Liver (tissue), 3 donors: ENCODE results near the gene SPDYE8.
"Not testable (repeated sequence)": the region's sequence is repeated elsewhere in the genome, so short reads cannot be mapped to it uniquely, and the experiment has no call there.

ENCODE experiments used
- CTCF ChIP-seq: fragments of 150-350 bp; IDR thresholded peaks from 2 replicates; pipeline ENCODE4 v1.5.1; 2017; ENCODE audit warnings: improper control_type of control experiment, low read depth, low read length; ENCODE audit not compliant: missing input control
- REST ChIP-seq: IDR thresholded peaks from 2 replicates; pipeline ENCODE4 v1.6.1; 2016; ENCODE audit warnings: antibody characterized with exemption, mild to moderate bottlenecking
- SP1 ChIP-seq: IDR thresholded peaks from 2 replicates; pipeline ENCODE4 v1.6.1; 2018; ENCODE audit warnings: antibody characterized with exemption, mild to moderate bottlenecking
- donor health status: healthy.
- donor health status: healthy.

GRCh38 chr7:73057811-73058210 lies 28.2 kb upstream of the SPDYE8 start, which contains the start of gene SPDYE11:
- not testable (repeated sequence) for TF ChIP-seq CTCF, SP1, REST
